Retinal pigment epithelial cell (primary cell): ENCODE measurements around the gene HHIPL1.
A peak's percentile ranks its signal among the peaks of the same experiment; 100 is the strongest.
"Not testable (repeated sequence)": the region's sequence is repeated elsewhere in the genome, so short reads cannot be mapped to it uniquely, and the experiment has no call there.

Experiments
- DNase-seq: peaks from one replicate; pipeline ENCODE4 v3.0.0-alpha.2; 2010; ENCODE audit warnings: low read depth
- H3K4me3 ChIP-seq: 2 replicates; pipeline ENCODE4 v1.5.1; 2011; ENCODE audit warnings: mild to moderate bottlenecking, low read length, control low read depth, moderate library complexity
- CTCF ChIP-seq: conservative IDR thresholded peaks from 2 replicates; pipeline ENCODE4 v1.5.1; 2011; ENCODE audit warnings: low read depth, low read length, control low read depth, inconsistent platforms

HHIPL1 gene

GRCh38 chr14:99655521-99655920 lies 10.6 kb downstream of the HHIPL1 start:
- TF ChIP-seq CTCF, result no peak
- no peak overlapping the region for H3K4me3 ChIP-seq
- no peak for DNase-seq

DNA sequence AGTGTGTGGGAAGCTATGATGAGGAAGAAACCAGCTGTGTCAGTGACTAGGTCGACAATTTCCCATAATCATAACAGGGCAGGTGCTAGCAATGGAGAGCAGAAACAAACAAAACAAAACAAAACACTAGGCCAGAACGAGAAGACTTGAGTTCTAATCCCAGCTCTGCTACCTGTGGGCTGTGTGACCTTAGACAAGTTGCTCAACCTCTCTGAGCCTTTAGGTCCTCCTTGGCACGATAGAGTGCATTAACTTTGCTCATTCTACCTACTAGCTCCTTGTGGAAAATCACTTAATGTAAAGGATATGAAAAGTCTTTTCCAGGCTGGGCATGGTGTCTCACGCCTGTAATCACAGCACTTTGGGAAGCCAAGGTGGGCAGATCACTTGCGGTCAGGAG lies 11.2 kb downstream of the HHIPL1 start:
- H3K4me3 ChIP-seq, result no peak overlapping the region
- no peak for TF ChIP-seq CTCF
- DNase-seq, result no peak

GRCh38 chr14:99657645-99658155 lies 12.8 kb downstream of the HHIPL1 start:
- no peak for DNase-seq
- no peak overlapping the region for H3K4me3 ChIP-seq
- no peak for TF ChIP-seq CTCF

DNA sequence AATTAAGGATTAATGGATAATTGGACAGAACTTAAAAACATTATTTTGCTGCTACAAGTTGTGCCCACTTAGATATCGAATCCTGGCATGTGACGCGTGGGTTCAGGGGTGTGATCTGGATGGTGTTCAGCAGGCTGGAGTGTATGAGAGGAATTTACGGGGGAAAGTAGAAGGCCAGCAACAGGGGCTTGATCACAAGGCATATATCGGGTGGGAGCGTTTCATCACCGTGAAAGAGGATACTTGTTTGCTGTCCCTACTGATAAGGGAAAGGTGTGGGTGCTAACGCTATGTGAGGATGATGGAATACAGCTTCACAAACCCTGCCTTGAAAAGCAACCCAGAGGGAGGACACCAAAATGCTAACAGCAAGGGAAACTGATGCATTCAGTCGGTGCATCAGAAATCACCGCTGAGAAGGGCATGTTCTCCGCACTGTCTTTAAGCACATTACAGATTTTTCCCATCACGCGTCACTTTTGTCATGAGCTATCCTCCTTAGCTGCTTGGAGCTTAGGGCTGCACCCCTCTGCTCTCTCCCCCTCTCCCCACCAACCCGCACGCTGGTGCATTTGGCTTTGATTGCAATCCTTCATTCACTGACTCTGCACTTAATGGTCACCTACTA lies 13.4 kb downstream of the HHIPL1 start:
- no peak for DNase-seq
- H3K4me3 ChIP-seq, result no peak overlapping the region
- no peak for TF ChIP-seq CTCF

GRCh38 chr14:99659333-99659741 lies 14.4 kb downstream of the HHIPL1 start:
- H3K4me3 ChIP-seq, result no peak overlapping the region
- DNase-seq, result no peak
- no peak for TF ChIP-seq CTCF

DNA sequence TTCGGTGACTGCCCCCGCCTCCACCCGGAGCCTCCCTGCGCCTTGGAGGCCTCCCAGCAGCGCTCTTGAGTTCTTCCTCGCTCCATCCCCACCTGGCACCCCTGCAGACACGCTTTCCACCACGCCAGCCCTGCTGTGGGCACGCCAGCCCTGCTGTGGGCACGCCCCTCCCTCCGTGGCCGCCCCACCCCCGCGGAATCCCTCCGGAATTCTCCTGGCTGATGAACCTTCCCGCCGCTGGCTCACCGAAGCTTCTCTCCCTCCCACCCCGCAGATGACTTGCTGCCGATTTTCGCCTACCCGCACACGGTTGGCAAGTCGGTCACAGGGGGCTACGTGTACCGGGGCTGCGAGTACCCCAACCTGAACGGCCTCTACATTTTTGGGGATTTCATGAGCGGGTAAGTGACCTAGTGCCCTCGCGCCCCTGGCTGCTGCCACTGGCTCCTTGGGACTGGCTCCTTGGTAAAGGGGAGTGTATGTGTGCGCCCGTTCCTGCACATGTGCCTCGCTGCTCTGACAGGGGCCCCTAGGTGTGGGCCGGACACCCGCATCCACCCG lies 15.2 kb downstream of the HHIPL1 start:
- TF ChIP-seq CTCF, result no peak
- peak overlapping the region; percentile 2 for H3K4me3 ChIP-seq
- no peak for DNase-seq

GRCh38 chr14:99660794-99661193 lies 15.9 kb downstream of the HHIPL1 start:
- no peak for TF ChIP-seq CTCF
- H3K4me3 ChIP-seq, result no peak overlapping the region
- DNase-seq, result no peak

GRCh38 chr14:99661206-99661605 lies 16.3 kb downstream of the HHIPL1 start:
- DNase-seq, result not testable (repeated sequence)

More at GRCh38 chr14:99661206-99661605, 16.3 kb downstream of the HHIPL1 start:
- H3K4me3 ChIP-seq, result not testable (repeated sequence)
